A549 (cell line): ENCODE results near the gene NLRP3. TPM values are rescaled to one million over a fixed set of nuclear protein-coding genes. Genes with fewer than 3 reads are reported as not detected.
"Not testable (repeated sequence)": the region's sequence is repeated elsewhere in the genome, so short reads cannot be mapped to it uniquely, and the experiment has no call there.

ENCODE experiments used
- ATAC-seq, 2 experiments: fragments of 200-7000 bp in 1 of 2; fragments of >200 bp in 1 of 2; cut with Nextera tagmentation in 1 of 2; cut with Tn5 transposase in 1 of 2; 3 replicates each; pipeline versions ENCODE4 v1.8.0 to v1.9.1; 2018 to 2020; ENCODE audit warnings: mild to moderate bottlenecking in 1 of 2, moderate library complexity in 1 of 2
- CTCF ChIA-PET: fragments of 300-600 bp; sonication (Branson Sonifier 250); formaldehyde crosslinking; extraction: SDS; loops from one replicate; lab custom pipeline; 2021; ENCODE audit warnings: antibody characterized with exemption, inconsistent platforms; lab: Yijun Ruan, JAX
- POLR2A ChIA-PET: fragments of 350-600 bp; formaldehyde crosslinking; extraction: SDS; loops from one replicate; lab custom pipeline; 2021; ENCODE audit warnings: antibody characterized with exemption, inconsistent platforms; lab: Yijun Ruan, JAX
- DNase-seq, 2 experiments: peaks; one replicate each; pipeline versions ENCODE4 v3.0.0 to v3.0.0-alpha.2; 2011 to 2016; ENCODE audit warnings: low read depth in 1 of 2, low spot score in 1 of 2
- FAIRE-seq: peaks from 2 replicates; lab custom pipeline; 2011; peaks lifted over from hg19 to GRCh38; lab: Jason Lieb, UNC
- H3K27ac ChIP-seq, 2 experiments: fragments of >200 bp; sonication (Bioruptor Twin); formaldehyde crosslinking; 3 replicates each; pipeline ENCODE4 v1.5.1; 2016 to 2017
- H3K4me1 ChIP-seq: fragments of >200 bp; sonication (Bioruptor Twin); formaldehyde crosslinking; 3 replicates; pipeline ENCODE4 v1.6.1; 2016
- H3K4me2 ChIP-seq: fragments of >200 bp; sonication (Bioruptor Twin); formaldehyde crosslinking; 3 replicates; pipeline ENCODE4 v1.6.1; 2016
- H3K4me3 ChIP-seq: fragments of >200 bp; sonication (Bioruptor Twin); formaldehyde crosslinking; 3 replicates; pipeline ENCODE4 v1.5.1; 2016
- H3K9me3 ChIP-seq: fragments of >200 bp; sonication (Bioruptor Twin); formaldehyde crosslinking; 3 replicates; pipeline ENCODE4 v1.6.1; 2016
- CBX2 ChIP-seq: fragments of 200-600 bp; sonication (generic); IDR thresholded peaks from 2 replicates; pipeline ENCODE4 v1.6.1; 2016; ENCODE audit warnings: low read depth, mild to moderate bottlenecking, borderline replicate concordance
- EHF ChIP-seq: fragments of 250-450 bp; sonication (Bioruptor Pico); IDR thresholded peaks from 2 replicates; pipeline ENCODE4 v1.5.0; 2020; ENCODE audit warnings: mild to moderate bottlenecking
- EP300 ChIP-seq, 2 experiments: fragments of >200 bp; sonication (Bioruptor Twin); formaldehyde crosslinking; IDR thresholded peaks; 2 replicates in 1 of 2; 3 replicates in 1 of 2; pipeline ENCODE4 v1.6.1; 2016 to 2017
- ESRRA ChIP-seq: fragments of 150-350 bp; IDR thresholded peaks from 2 replicates; pipeline ENCODE4 v1.6.1; 2014; ENCODE audit warnings: mild to moderate bottlenecking, low read length, borderline replicate concordance
- FOSB ChIP-seq: fragments of 250-450 bp; sonication (Bioruptor Pico); IDR thresholded peaks from 2 replicates; pipeline ENCODE4 v1.5.0; 2020; ENCODE audit warnings: mild to moderate bottlenecking, moderate library complexity
- FOXS1 ChIP-seq: fragments of 250-450 bp; sonication (Bioruptor Pico); IDR thresholded peaks from 2 replicates; pipeline ENCODE4 v1.5.0; 2020; ENCODE audit warnings: mild to moderate bottlenecking, moderate library complexity
- HEYL ChIP-seq: fragments of 250-450 bp; sonication (Bioruptor Pico); IDR thresholded peaks from 2 replicates; pipeline ENCODE4 v1.8.0; 2021; ENCODE audit warnings: mild to moderate bottlenecking, moderate library complexity
- HOXA7 ChIP-seq: fragments of 250-450 bp; sonication (Bioruptor Pico); IDR thresholded peaks from 2 replicates; pipeline ENCODE4 v1.5.0; 2020; ENCODE audit warnings: mild to moderate bottlenecking, moderate library complexity
- HOXB13 ChIP-seq: fragments of 250-450 bp; sonication (Bioruptor Pico); IDR thresholded peaks from 2 replicates; pipeline ENCODE4 v1.5.0; 2020; ENCODE audit warnings: low read depth, mild to moderate bottlenecking, moderate library complexity
- JUN ChIP-seq, 2 experiments: fragments of >200 bp; sonication (Bioruptor Twin); formaldehyde crosslinking; IDR thresholded peaks; 2 replicates in 1 of 2; 3 replicates in 1 of 2; pipeline ENCODE4 v1.6.1; 2016 to 2017
- NFE2L2 ChIP-seq: fragments of 150-350 bp; conservative IDR thresholded peaks from 2 replicates; pipeline ENCODE4 v1.6.1; 2014; ENCODE audit warnings: low read length
- NPAS2 ChIP-seq: fragments of 250-450 bp; sonication (Bioruptor Pico); IDR thresholded peaks from 2 replicates; pipeline ENCODE4 v1.8.0; 2022; ENCODE audit warnings: mild to moderate bottlenecking, moderate library complexity, borderline replicate concordance
- NR3C1 ChIP-seq: fragments of >200 bp; sonication (Bioruptor Twin); formaldehyde crosslinking; IDR thresholded peaks from 3 replicates; pipeline ENCODE4 v1.6.1; 2017
- POLR2AphosphoS2 ChIP-seq: conservative IDR thresholded peaks from 2 replicates; pipeline ENCODE4 v1.6.1; 2012; ENCODE audit warnings: low read length, improper control_type of control experiment, inconsistent platforms
- RNF2 ChIP-seq: fragments of 200-600 bp; sonication (generic); IDR thresholded peaks from 2 replicates; pipeline ENCODE4 v1.6.1; 2016; ENCODE audit warnings: low read depth, mild to moderate bottlenecking, antibody characterized with exemption, moderate library complexity, borderline replicate concordance
- TFCP2L1 ChIP-seq: fragments of 250-450 bp; sonication (Bioruptor Pico); IDR thresholded peaks from 2 replicates; pipeline ENCODE4 v1.5.0; 2021; ENCODE audit warnings: mild to moderate bottlenecking
- ZFP36 ChIP-seq: fragments of 450-650 bp; IDR thresholded peaks from 2 replicates; pipeline ENCODE4 v1.6.1; 2014; ENCODE audit warnings: borderline replicate concordance; ENCODE audit not compliant: partially characterized antibody
- WGBS: methylation state at CpG from one replicate; pipeline ENCODE4 v1.1.6; 2017; ENCODE audit errors: missing lambda C conversion rate; 5-methylcytosine and 5-hydroxymethylcytosine counted together
- polyA plus RNA-seq, 4 experiments: library from polyadenylated mRNA; depleted of rRNA in 3 of 4; stranded (reverse); fragments of >200 nt; fragmentation: RNase III in 1 of 4; extraction: RNeasy Plus Mini Kit Qiagen cat#74134 plus additional on column Dnase treatment in 1 of 4; gene quantifications; 2 replicates in 3 of 4; 3 replicates in 1 of 4; pipeline ENCODE4 v1.2.3, GENCODE V29; 2011 to 2017
- TF ChIP-seq, protein P1 (sequence below): IDR thresholded peaks from 2 replicates; pipeline ENCODE4 v1.6.1; 2012
- TF ChIP-seq, protein P2 (sequence below): fragments of >200 bp; sonication (Bioruptor Twin); formaldehyde crosslinking; IDR thresholded peaks from 3 replicates; pipeline ENCODE4 v1.6.1; 2016
- TF ChIP-seq, protein P3 (sequence below): fragments of 250-450 bp; sonication (Bioruptor Pico); IDR thresholded peaks from 2 replicates; pipeline ENCODE4 v1.5.0; 2021; ENCODE audit warnings: mild to moderate bottlenecking, moderate library complexity, borderline replicate concordance
- TF ChIP-seq, protein P4 (sequence below): IDR thresholded peaks from 2 replicates; pipeline ENCODE4 v1.6.1; 2012
- TF ChIP-seq, protein P5 (sequence below): fragments of 150-350 bp; IDR thresholded peaks from 2 replicates; pipeline ENCODE4 v1.6.1; 2014; ENCODE audit warnings: low read depth, mild to moderate bottlenecking, low read length

The NLRP3 gene
- polyA plus RNA-seq, 2 of the 4 experiments (the other 2 are of a cell fraction), result not detected

DNA sequence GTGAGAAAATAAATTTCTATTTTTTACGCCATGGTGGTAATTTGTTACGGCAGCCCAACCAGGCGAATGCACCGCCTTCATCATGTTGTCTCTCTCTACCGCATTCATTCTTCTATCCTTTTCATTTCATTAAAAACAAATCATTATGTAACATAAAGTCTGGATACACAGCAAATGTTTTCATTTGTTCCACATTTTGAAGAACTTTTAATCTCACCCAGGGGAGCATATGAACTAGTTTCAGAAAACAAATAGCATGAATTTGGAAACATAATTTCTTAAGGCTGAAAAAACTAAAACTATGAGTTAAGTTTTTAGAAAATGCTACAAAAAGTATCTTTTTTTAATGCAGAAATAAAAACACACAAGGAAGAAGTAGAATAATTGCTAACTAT, 53.2 kb downstream of the NLRP3 start:
- POLR2A ChIA-PET, result no interaction called here
- no peak for ATAC-seq
- no peak for FAIRE-seq

DNA sequence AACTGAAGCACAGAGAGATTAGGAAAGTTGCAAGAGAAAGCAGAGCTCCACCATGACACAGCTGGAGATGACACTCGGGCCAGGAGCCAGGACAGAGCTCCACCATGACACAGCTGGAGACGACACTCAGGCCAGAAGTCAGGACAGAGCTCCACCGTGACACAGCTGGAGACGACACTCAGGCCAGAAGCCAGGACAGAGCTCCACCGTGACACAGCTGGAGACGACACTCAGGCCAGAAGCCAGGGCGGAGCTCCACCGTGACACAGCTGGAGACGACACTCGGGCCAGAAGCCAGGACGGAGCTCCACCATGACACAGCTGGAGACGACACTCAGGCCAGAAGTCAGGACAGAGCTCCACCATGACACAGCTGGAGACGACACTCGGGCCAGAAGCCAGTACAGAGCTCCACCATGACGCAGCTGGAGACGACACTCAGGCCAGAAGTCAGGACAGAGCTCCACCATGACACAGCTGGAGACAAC, 55.0 kb downstream of the NLRP3 start:
- H3K4me1 ChIP-seq, H3K9me3 ChIP-seq, H3K27ac ChIP-seq, POLR2A ChIA-PET, H3K4me3 ChIP-seq, H3K4me2 ChIP-seq, ATAC-seq, FAIRE-seq, DNase-seq: not testable (repeated sequence)
- 3% methylated on average over 5 of the region's 16 CpGs for WGBS
- CTCF ChIA-PET, result interaction anchor here (1.6 kb wide), 1 partner anchor 15 kb away, joined by 4 read pairs; no protein-coding TSS in a partner anchor

More for the DNA sequence above, 53.2 kb downstream of the NLRP3 start:
- H3K4me1 ChIP-seq, result no peaks in the 10 kb centered on the region
- CTCF ChIA-PET, result no interaction called here
- H3K9me3 ChIP-seq, result no peaks in the 10 kb centered on the region; the same call in 2 of the 3 replicates
- WGBS, result 81% methylated on average over 5 of the region's 5 CpGs
- H3K4me2 ChIP-seq, result no peak overlapping the region
- H3K4me3 ChIP-seq, result no peak overlapping the region
- no peak for DNase-seq
- H3K27ac ChIP-seq, result no peak overlapping the region
- TF ChIP-seq HOXA7 (CRISPR knock-in tag) (no peak), HEYL (CRISPR knock-in tag) (no peak), EHF (CRISPR knock-in tag) (no peak), ESRRA (no peak), POLR2AphosphoS2 (no peak), NFE2L2 (no peak), JUN (IDR thresholded peaks at IDR 0.05) (no peak), NPAS2 (CRISPR knock-in tag) (no peak), CBX2 (no peak), FOSB (CRISPR knock-in tag) (no peak)
- TF ChIP-seq, protein P1, sequence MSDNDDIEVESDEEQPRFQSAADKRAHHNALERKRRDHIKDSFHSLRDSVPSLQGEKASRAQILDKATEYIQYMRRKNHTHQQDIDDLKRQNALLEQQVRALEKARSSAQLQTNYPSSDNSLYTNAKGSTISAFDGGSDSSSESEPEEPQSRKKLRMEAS, result no peak
- TF ChIP-seq, protein P2, sequence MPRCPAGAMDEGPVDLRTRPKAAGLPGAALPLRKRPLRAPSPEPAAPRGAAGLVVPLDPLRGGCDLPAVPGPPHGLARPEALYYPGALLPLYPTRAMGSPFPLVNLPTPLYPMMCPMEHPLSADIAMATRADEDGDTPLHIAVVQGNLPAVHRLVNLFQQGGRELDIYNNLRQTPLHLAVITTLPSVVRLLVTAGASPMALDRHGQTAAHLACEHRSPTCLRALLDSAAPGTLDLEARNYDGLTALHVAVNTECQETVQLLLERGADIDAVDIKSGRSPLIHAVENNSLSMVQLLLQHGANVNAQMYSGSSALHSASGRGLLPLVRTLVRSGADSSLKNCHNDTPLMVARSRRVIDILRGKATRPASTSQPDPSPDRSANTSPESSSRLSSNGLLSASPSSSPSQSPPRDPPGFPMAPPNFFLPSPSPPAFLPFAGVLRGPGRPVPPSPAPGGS, result no peak

DNA sequence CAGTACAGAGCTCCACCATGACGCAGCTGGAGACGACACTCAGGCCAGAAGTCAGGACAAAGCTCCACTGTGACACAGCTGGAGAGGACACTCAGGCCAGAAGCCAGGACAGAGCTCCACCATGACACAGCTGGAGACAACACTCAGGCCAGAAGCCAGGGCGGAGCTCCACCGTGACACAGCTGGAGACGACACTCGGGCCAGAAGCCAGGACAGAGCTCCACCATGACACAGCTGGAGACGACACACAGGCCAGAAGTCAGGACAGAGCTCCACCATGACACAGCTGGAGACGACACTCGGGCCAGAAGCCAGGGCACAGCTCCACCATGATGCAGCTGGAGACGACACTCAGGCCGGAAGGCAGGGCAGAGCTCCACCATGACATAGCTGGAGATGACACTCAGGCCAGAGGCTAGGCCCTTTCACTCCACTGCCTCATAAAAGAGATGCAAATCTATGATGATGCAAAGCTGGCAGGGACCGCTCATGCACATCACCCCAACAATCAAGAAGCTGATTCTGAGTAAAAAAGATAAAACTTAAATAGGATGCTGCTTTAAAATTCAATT, 55.6 kb downstream of the NLRP3 start:
- DNase-seq (no peak), ATAC-seq (no peak), FAIRE-seq (no peak)
- TF ChIP-seq, protein P3, sequence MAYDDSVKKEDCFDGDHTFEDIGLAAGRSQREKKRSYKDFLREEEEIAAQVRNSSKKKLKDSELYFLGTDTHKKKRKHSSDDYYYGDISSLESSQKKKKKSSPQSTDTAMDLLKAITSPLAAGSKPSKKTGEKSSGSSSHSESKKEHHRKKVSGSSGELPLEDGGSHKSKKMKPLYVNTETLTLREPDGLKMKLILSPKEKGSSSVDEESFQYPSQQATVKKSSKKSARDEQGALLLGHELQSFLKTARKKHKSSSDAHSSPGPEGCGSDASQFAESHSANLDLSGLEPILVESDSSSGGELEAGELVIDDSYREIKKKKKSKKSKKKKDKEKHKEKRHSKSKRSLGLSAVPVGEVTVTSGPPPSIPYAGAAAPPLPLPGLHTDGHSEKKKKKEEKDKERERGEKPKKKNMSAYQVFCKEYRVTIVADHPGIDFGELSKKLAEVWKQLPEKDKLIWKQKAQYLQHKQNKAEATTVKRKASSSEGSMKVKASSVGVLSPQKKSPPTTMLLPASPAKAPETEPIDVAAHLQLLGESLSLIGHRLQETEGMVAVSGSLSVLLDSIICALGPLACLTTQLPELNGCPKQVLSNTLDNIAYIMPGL (CRISPR knock-in tag), result no peak
- no peak for TF ChIP-seq HOXA7 (CRISPR knock-in tag)
- TF ChIP-seq FOXS1, result no peak
- Histone ChIP-seq H3K4me2 (no peak overlapping the region), H3K4me1 (no peaks in the 10 kb centered on the region), H3K9me3 (no peaks in the 10 kb centered on the region; the same call in 2 of the 3 replicates), H3K27ac (no peak overlapping the region), H3K4me3 (no peak overlapping the region)
- POLR2A ChIA-PET, result no interaction called here
- CTCF ChIA-PET, result interaction anchor here (1.6 kb wide), 1 partner anchor 15 kb away, joined by 4 read pairs; no protein-coding TSS in a partner anchor
- WGBS, result 4% methylated on average over 7 of the region's 12 CpGs

DNA sequence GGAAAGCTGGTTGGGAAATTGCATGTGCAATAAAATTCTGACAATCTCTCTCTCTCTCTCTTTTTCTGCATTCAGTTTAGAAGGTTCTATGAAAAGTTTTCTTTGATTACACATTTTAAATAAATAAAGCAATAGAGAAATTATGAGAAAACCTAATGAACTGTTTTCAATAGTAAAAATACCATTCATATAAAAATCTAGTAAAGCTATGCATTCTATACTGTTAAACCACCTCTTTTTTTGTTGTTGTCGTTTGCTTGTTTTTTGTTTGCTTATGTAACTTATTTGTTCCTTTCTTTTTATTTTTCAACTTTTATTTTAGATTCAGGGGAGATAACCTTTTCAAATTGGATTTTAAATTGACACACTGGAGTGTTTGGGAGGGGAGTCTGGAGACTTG, 56.1 kb downstream of the NLRP3 start:
- Histone ChIP-seq H3K4me2 (no peak overlapping the region), H3K9me3 (no peaks in the 10 kb centered on the region; the same call in 2 of the 3 replicates), H3K27ac (no peak overlapping the region), H3K4me3 (no peak overlapping the region), H3K4me1 (no peaks in the 10 kb centered on the region)
- ChIA-PET POLR2A (no interaction called here), CTCF (interaction anchor here (1.6 kb wide), 1 partner anchor 14 kb away, joined by 4 read pairs; no protein-coding TSS in a partner anchor)
- ATAC-seq, result no peak
- 2% methylated on average over 1 of the region's 1 CpG for WGBS
- no peak for FAIRE-seq
- no peak for DNase-seq
- TF ChIP-seq TFCP2L1 (CRISPR knock-in tag), result no peak
- no peak for TF ChIP-seq POLR2AphosphoS2
- TF ChIP-seq RNF2, result no peak
- TF ChIP-seq, protein P4, sequence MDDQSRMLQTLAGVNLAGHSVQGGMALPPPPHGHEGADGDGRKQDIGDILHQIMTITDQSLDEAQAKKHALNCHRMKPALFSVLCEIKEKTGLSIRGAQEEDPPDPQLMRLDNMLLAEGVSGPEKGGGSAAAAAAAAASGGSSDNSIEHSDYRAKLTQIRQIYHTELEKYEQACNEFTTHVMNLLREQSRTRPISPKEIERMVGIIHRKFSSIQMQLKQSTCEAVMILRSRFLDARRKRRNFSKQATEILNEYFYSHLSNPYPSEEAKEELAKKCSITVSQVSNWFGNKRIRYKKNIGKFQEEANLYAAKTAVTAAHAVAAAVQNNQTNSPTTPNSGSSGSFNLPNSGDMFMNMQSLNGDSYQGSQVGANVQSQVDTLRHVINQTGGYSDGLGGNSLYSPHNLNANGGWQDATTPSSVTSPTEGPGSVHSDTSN, result no peak
- no peak for TF ChIP-seq JUN (IDR thresholded peaks at IDR 0.05)
- TF ChIP-seq HOXB13, result no peak
- no peak for TF ChIP-seq NR3C1
- no peak for TF ChIP-seq ZFP36
- no peak for TF ChIP-seq ESRRA
- no peak for TF ChIP-seq NPAS2 (CRISPR knock-in tag)
- TF ChIP-seq FOSB (CRISPR knock-in tag), result no peak
- no peak for TF ChIP-seq EP300 (IDR thresholded peaks at IDR 0.05)
- TF ChIP-seq, protein P5, sequence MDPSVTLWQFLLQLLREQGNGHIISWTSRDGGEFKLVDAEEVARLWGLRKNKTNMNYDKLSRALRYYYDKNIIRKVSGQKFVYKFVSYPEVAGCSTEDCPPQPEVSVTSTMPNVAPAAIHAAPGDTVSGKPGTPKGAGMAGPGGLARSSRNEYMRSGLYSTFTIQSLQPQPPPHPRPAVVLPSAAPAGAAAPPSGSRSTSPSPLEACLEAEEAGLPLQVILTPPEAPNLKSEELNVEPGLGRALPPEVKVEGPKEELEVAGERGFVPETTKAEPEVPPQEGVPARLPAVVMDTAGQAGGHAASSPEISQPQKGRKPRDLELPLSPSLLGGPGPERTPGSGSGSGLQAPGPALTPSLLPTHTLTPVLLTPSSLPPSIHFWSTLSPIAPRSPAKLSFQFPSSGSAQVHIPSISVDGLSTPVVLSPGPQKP, result no peak
